Liver (tissue), 9 donors: ENCODE data around the gene BLACAT1. TPM values are rescaled to one million over a fixed set of nuclear protein-coding genes. Genes with fewer than 3 reads are reported as not detected.

ENCODE experiments used
- DNase-seq: peaks from one replicate; pipeline ENCODE4 v3.0.0-alpha.2; 2017; ENCODE audit warnings: low spot score
- H3K27ac ChIP-seq, 2 donors: one replicate each; pipeline ENCODE4 v1.7.0; 2013; ENCODE audit warnings: inconsistent platforms in 2 of 2, low read length in 2 of 2, control low read depth in 1 of 2, low read depth in 1 of 2, mild to moderate bottlenecking in 1 of 2
- H3K27me3 ChIP-seq, 4 donors: one replicate each; pipeline versions ENCODE4 v1.6.1 to v1.7.0; 2013; ENCODE audit warnings: low read length in 3 of 4, inconsistent platforms in 1 of 4, mild to moderate bottlenecking in 1 of 4, moderate library complexity in 1 of 4; ENCODE audit not compliant: control insufficient read depth in 4 of 4, insufficient read depth in 4 of 4
- H3K36me3 ChIP-seq, 4 donors: one replicate each; pipeline versions ENCODE4 v1.6.1 to v1.7.0; 2013; ENCODE audit warnings: low read length in 3 of 4, mild to moderate bottlenecking in 3 of 4, low read depth in 1 of 4, moderate library complexity in 1 of 4; ENCODE audit not compliant: control insufficient read depth in 4 of 4, insufficient read depth in 3 of 4
- H3K4me1 ChIP-seq, 4 donors: one replicate each; pipeline versions ENCODE4 v1.6.1 to v1.7.0; 2013; ENCODE audit warnings: low read length in 3 of 4, mild to moderate bottlenecking in 3 of 4, moderate library complexity in 1 of 4; ENCODE audit not compliant: control insufficient read depth in 4 of 4, insufficient read depth in 4 of 4
- H3K4me3 ChIP-seq, 3 donors: one replicate each; pipeline versions ENCODE4 v1.6.1 to v1.7.0; 2013; ENCODE audit warnings: low read length in 3 of 3, control low read depth in 1 of 3, low read depth in 1 of 3, mild to moderate bottlenecking in 1 of 3
- H3K9ac ChIP-seq, 2 donors: one replicate each; pipeline ENCODE4 v1.7.0; 2013; ENCODE audit warnings: low read length in 2 of 2, mild to moderate bottlenecking in 2 of 2, moderate library complexity in 2 of 2, control low read depth in 1 of 2, low read depth in 1 of 2
- H3K9me3 ChIP-seq, 4 donors: one replicate each; pipeline versions ENCODE4 v1.6.1 to v1.7.0; 2013; ENCODE audit warnings: low read length in 3 of 4; ENCODE audit not compliant: control insufficient read depth in 4 of 4
- EGR1 ChIP-seq, 2 donors: IDR thresholded peaks; 2 replicates each; pipeline ENCODE4 v1.6.1; 2016 to 2018; ENCODE audit warnings: antibody characterized with exemption in 2 of 2, low read depth in 2 of 2
- FOXA1 ChIP-seq: IDR thresholded peaks from 2 replicates; pipeline ENCODE4 v1.6.1; 2016; ENCODE audit warnings: antibody characterized with exemption
- FOXA2 ChIP-seq: IDR thresholded peaks from 2 replicates; pipeline ENCODE4 v1.6.1; 2016; ENCODE audit warnings: antibody characterized with exemption
- GABPA ChIP-seq, 2 donors: IDR thresholded peaks in 1 of 2; conservative IDR thresholded peaks in 1 of 2; 2 replicates each; pipeline ENCODE4 v1.6.1; 2016; ENCODE audit warnings: antibody characterized with exemption in 2 of 2, mild to moderate bottlenecking in 1 of 2, moderate library complexity in 1 of 2
- HNF4G ChIP-seq: IDR thresholded peaks from 2 replicates; pipeline ENCODE4 v1.6.1; 2016; ENCODE audit warnings: antibody characterized with exemption
- JUND ChIP-seq, 2 donors: IDR thresholded peaks; 2 replicates each; pipeline ENCODE4 v1.6.1; 2016; ENCODE audit warnings: antibody characterized with exemption in 2 of 2
- NR2F2 ChIP-seq: IDR thresholded peaks from 2 replicates; pipeline ENCODE4 v1.6.1; 2016; ENCODE audit warnings: antibody characterized with exemption
- RAD21 ChIP-seq, 2 donors: IDR thresholded peaks; 2 replicates each; pipeline ENCODE4 v1.6.1; 2016; ENCODE audit warnings: antibody characterized with exemption in 2 of 2, mild to moderate bottlenecking in 2 of 2
- RXRA ChIP-seq, 2 donors: IDR thresholded peaks; 2 replicates each; pipeline ENCODE4 v1.6.1; 2017 to 2018; ENCODE audit warnings: antibody characterized with exemption in 2 of 2, mild to moderate bottlenecking in 1 of 2
- SP1 ChIP-seq: IDR thresholded peaks from 2 replicates; pipeline ENCODE4 v1.6.1; 2018; ENCODE audit warnings: antibody characterized with exemption, mild to moderate bottlenecking
- TAF1 ChIP-seq: conservative IDR thresholded peaks from 2 replicates; pipeline ENCODE4 v1.6.1; 2016; ENCODE audit warnings: antibody characterized with exemption, mild to moderate bottlenecking
- YY1 ChIP-seq: IDR thresholded peaks from 2 replicates; pipeline ENCODE4 v1.6.1; 2016; ENCODE audit warnings: antibody characterized with exemption, mild to moderate bottlenecking
- WGBS: extraction: QIAGEN DNeasy Blood & Tissue Kit; methylation state at CpG from one replicate; pipeline ENCODE4 v1.1.7; 2013; 5-methylcytosine and 5-hydroxymethylcytosine counted together
- polyA plus RNA-seq, 2 donors: library from polyadenylated mRNA; stranded (reverse) in 1 of 2; unstranded in 1 of 2; fragments of 200-250 nt in 1 of 2; fragments of >200 nt in 1 of 2; fragmentation: Nextera tagmentation in 1 of 2; extraction: Ambion mirVana in 1 of 2; gene quantifications; one replicate each; pipeline versions ENCODE4 v1.2.1 to v1.2.3, GENCODE V29; 2013 to 2015
- total RNA-seq, 2 donors: library from RNA; depleted of rRNA; stranded (reverse); fragments of >200 nt; gene quantifications; one replicate each; pipeline ENCODE4 v1.2.3, GENCODE V29; 2014
- TF ChIP-seq, protein P1 (sequence below): IDR thresholded peaks from 2 replicates; pipeline ENCODE4 v1.6.1; 2016; ENCODE audit warnings: antibody characterized with exemption
- donor health status: healthy.
- donor health status: healthy.
- donor health status: healthy.
- donor health status: healthy.
- donor health status: healthy.

The BLACAT1 gene
- total and polyA plus RNA-seq, 4 donors, result not detected

DNA sequence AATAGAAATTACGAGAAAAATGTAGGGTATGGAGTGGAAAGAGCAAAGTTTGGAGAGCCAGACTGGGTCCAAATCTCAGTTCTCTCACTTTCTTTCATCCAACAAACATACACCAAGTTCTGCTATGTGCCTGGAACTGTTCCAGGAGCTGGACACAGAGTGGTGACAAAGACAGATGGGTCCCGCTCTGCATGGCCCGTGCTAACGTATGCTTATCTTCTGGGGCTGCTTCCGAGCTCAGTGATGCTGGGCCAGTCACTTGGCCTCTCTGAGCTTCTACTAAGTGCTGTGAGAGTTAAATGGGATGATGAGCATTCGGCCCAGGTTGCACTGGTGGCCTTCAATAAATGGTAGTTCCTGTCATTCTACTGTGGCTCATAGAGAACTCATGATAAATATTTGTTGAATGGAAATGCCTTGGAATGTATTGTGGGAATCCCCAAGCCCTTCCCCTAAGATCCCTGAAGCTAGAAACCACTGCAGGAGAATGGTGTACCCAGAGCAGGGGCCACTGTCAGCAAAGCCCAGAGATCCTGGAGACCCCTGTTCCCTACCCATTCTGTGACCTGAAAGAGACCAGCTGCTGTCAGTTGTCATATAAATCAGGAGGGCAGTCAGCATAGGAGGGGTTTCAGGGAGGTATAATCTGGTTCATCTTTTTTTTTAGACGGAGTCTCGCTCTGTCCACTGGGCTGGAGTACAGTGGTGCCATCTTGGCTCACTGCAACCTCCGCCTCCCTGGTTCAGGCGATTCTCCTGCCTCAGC is 37.8 kb downstream of the BLACAT1 start:
- 86% methylated on average over 10 of the region's 10 CpGs for WGBS
- no peak overlapping the region for H3K27ac ChIP-seq
- TF ChIP-seq FOXA1, result no peak
- TF ChIP-seq NR2F2, result no peak
- no peak for TF ChIP-seq SP1
- no peak for TF ChIP-seq RXRA (IDR thresholded peaks at IDR 0.05)
- no peak for TF ChIP-seq JUND (IDR thresholded peaks at IDR 0.05)
- no peak for TF ChIP-seq RAD21 (IDR thresholded peaks at IDR 0.05)
- TF ChIP-seq HNF4G, result no peak
- no peak for TF ChIP-seq TAF1
- no peak for TF ChIP-seq GABPA (IDR thresholded peaks at IDR 0.05 in 1 of 2, conservative IDR thresholded peaks at IDR 0.05 in 1 of 2)
- TF ChIP-seq YY1, result no peak
- TF ChIP-seq, protein P1, sequence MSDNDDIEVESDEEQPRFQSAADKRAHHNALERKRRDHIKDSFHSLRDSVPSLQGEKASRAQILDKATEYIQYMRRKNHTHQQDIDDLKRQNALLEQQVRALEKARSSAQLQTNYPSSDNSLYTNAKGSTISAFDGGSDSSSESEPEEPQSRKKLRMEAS, result no peak
- H3K36me3 ChIP-seq, result no peaks in the 10 kb centered on the region
- no peak overlapping the region for H3K4me3 ChIP-seq
- H3K9ac ChIP-seq, result no peak overlapping the region
- DNase-seq, result no peak
- no peaks in the 10 kb centered on the region for H3K27me3 ChIP-seq
- no peaks in the 10 kb centered on the region for H3K4me1 ChIP-seq
- no peaks in the 10 kb centered on the region for H3K9me3 ChIP-seq

- Histone ChIP-seq H3K36me3 (no peaks in the 10 kb centered on the region), H3K27ac (no peak overlapping the region), H3K4me1 (no peaks in the 10 kb centered on the region), H3K27me3 (peaks cover 0 to 2% (median 0%) of the 10 kb centered on the region in 4 donors), H3K4me3 (no peak overlapping the region), H3K9ac (no peak overlapping the region), H3K9me3 (no peaks in the 10 kb centered on the region)
- no peak for DNase-seq
- WGBS, result 89% methylated on average over 2 of the region's 2 CpGs
- no peak for TF ChIP-seq GABPA (IDR thresholded peaks at IDR 0.05 in 1 of 2, conservative IDR thresholded peaks at IDR 0.05 in 1 of 2)
- no peak for TF ChIP-seq NR2F2
- no peak for TF ChIP-seq HNF4G
Measured at GRCh38 chr1:205416322-205416721, 39.5 kb downstream of the BLACAT1 start.

DNA sequence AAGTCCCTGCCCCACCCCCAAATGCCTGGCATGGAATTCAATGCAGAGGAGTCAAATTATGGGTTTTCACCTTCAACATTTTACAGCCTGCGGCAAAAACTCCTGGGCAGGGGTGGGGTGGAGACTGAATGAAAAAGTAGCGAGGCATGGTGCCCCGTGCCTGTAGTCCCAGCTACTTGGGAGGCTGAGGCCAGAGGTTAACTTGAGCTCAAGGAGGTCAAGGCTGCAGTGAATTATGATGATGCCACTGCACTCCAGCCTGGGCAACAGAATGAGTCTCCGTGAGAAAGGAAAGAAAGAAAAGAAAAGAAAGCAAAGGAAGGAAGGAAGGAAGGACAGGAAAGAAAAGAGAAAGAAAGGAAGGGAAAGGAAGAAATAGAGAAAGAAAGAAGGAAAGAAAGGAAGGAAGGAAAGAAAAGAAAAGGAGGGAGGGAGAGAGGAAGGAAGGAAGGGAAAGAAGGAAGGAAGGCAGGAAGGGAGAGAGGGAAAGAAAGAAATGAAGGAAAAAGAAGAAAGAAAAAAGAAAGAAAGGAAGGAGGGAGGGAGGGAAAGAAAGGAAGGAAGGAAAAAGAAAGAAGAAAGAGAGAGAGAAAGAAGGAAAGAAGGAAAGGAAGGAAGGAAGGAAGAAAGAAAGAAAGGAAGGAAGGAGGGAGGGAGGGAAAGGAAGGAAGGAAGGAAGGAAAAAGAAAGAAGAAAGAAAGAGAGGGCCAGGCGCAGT is 45.1 kb downstream of the BLACAT1 start:
- Histone ChIP-seq H3K4me1 (no peaks in the 10 kb centered on the region), H3K27me3 (peaks cover 0 to 2% (median 1%) of the 10 kb centered on the region in 4 donors), H3K4me3 (no peak overlapping the region), H3K9me3 (no peaks in the 10 kb centered on the region), H3K9ac (no peak overlapping the region), H3K27ac (no peak overlapping the region), H3K36me3 (no peaks in the 10 kb centered on the region)
- DNase-seq, result no peak
- 78% methylated on average over 5 of the region's 5 CpGs for WGBS
- TF ChIP-seq YY1 (no peak), EGR1 (IDR thresholded peaks at IDR 0.05; ENCODE audit: low read depth in 2 of 2) (no peak), RAD21 (IDR thresholded peaks at IDR 0.05) (no peak), GABPA (IDR thresholded peaks at IDR 0.05 in 1 of 2, conservative IDR thresholded peaks at IDR 0.05 in 1 of 2) (no peak), JUND (IDR thresholded peaks at IDR 0.05) (no peak), RXRA (IDR thresholded peaks at IDR 0.05) (no peak), SP1 (no peak), TAF1 (no peak), FOXA2 (no peak), HNF4G (no peak)
